DND-41 (cell line): ENCODE measurements around the gene CD55.

Experiments
- ATAC-seq: fragments of 200-7000 bp; cut with Tn5 transposase; 3 replicates; pipeline ENCODE4 v1.9.1; 2021; ENCODE audit warnings: low read depth; ENCODE audit not compliant: insufficient read depth
- DNase-seq: peaks from one replicate; pipeline ENCODE4 v3.0.0-alpha.2; 2020
- H2AFZ ChIP-seq: 2 replicates; pipeline ENCODE4 v1.6.0; 2012; ENCODE audit warnings: low read depth, low read length
- H3K27ac ChIP-seq: 2 replicates; pipeline ENCODE4 v1.5.1; 2012; ENCODE audit warnings: low read length, inconsistent platforms
- H3K27me3 ChIP-seq: fragments of 200-600 bp; sonication (generic); 2 replicates; pipeline ENCODE4 v1.6.0; 2012; ENCODE audit warnings: low read length, mild to moderate bottlenecking, inconsistent platforms; ENCODE audit not compliant: insufficient read depth, poor library complexity
- H3K36me3 ChIP-seq: 2 replicates; pipeline ENCODE4 v1.5.1; 2012; ENCODE audit warnings: low read length, inconsistent platforms; ENCODE audit not compliant: insufficient read depth
- H3K4me1 ChIP-seq: 2 replicates; pipeline ENCODE4 v1.5.1; 2012; ENCODE audit warnings: mild to moderate bottlenecking, low read length; ENCODE audit not compliant: insufficient read depth
- H3K4me2 ChIP-seq: 2 replicates; pipeline ENCODE4 v1.6.0; 2012; ENCODE audit warnings: mild to moderate bottlenecking, moderate library complexity, low read length, inconsistent platforms; ENCODE audit not compliant: insufficient read depth
- H3K4me3 ChIP-seq, 2 experiments: fragments of 200-600 bp in 1 of 2; shearing (Covaris generic) in 1 of 2; 2 replicates each; pipeline ENCODE4 v1.5.1; 2012 to 2016; ENCODE audit warnings: inconsistent platforms in 2 of 2, low read length in 2 of 2, mild to moderate bottlenecking in 2 of 2, low read depth in 1 of 2, moderate library complexity in 1 of 2
- H3K79me2 ChIP-seq: 2 replicates; pipeline ENCODE4 v1.6.0; 2012; ENCODE audit warnings: low read length, inconsistent platforms; ENCODE audit not compliant: insufficient read depth
- H3K9ac ChIP-seq: 2 replicates; pipeline ENCODE4 v1.6.0; 2012; ENCODE audit warnings: low read depth, mild to moderate bottlenecking, inconsistent platforms, low read length, moderate library complexity
- H3K9me3 ChIP-seq: 2 replicates; pipeline ENCODE4 v1.5.1; 2012; ENCODE audit warnings: low read length, moderate library complexity, mild to moderate bottlenecking, inconsistent platforms; ENCODE audit not compliant: insufficient read depth, severe bottlenecking
- H4K20me1 ChIP-seq: 2 replicates; pipeline ENCODE4 v1.6.0; 2012; ENCODE audit warnings: low read length; ENCODE audit not compliant: insufficient read depth
- EZH2 ChIP-seq: IDR thresholded peaks from 3 replicates; pipeline ENCODE4 v1.6.1; 2012; ENCODE audit warnings: borderline replicate concordance, low read depth, mild to moderate bottlenecking, moderate library complexity, low read length, inconsistent platforms; ENCODE audit not compliant: severe bottlenecking
- TF ChIP-seq, protein P1 (sequence below): IDR thresholded peaks from 2 replicates; pipeline ENCODE4 v1.5.1; 2012; ENCODE audit warnings: borderline replicate concordance, low read length, moderate library complexity, mild to moderate bottlenecking; ENCODE audit not compliant: poor library complexity, severe bottlenecking; ENCODE audit errors: extremely low read depth

Gene CD55

DNA sequence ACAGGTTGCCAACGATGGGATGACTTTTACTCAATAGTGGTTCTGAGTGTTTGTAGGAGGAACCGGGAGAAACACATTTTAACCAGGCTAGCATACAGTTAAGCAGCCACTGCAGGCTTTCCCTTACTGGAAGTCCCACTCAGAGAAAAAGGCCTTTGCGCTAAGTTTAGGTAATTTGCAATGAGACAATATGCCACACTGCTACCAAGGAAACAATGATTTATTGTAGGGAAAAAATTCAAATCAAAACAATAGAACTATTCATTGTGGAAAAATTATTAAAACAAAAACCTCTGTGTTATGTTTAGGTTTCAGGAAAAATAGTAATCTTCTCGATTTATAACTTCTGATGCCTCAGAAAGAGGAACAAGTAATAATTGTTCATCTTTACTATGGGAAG lies 81.3 kb downstream of the CD55 start:
- Histone ChIP-seq H3K79me2 (no peaks in the 10 kb centered on the region), H3K4me2 (no peak overlapping the region), H3K36me3 (no peaks in the 10 kb centered on the region), H3K4me3 (no peak overlapping the region), H3K4me1 (no peaks in the 10 kb centered on the region), H4K20me1 (no peaks in the 10 kb centered on the region), H3K27me3 (no peaks in the 10 kb centered on the region), H2AFZ (no peak overlapping the region), H3K9me3 (no peaks in the 10 kb centered on the region), H3K27ac (no peak overlapping the region), H3K9ac (no peak overlapping the region)
- no peak for TF ChIP-seq EZH2
- TF ChIP-seq, protein P1, sequence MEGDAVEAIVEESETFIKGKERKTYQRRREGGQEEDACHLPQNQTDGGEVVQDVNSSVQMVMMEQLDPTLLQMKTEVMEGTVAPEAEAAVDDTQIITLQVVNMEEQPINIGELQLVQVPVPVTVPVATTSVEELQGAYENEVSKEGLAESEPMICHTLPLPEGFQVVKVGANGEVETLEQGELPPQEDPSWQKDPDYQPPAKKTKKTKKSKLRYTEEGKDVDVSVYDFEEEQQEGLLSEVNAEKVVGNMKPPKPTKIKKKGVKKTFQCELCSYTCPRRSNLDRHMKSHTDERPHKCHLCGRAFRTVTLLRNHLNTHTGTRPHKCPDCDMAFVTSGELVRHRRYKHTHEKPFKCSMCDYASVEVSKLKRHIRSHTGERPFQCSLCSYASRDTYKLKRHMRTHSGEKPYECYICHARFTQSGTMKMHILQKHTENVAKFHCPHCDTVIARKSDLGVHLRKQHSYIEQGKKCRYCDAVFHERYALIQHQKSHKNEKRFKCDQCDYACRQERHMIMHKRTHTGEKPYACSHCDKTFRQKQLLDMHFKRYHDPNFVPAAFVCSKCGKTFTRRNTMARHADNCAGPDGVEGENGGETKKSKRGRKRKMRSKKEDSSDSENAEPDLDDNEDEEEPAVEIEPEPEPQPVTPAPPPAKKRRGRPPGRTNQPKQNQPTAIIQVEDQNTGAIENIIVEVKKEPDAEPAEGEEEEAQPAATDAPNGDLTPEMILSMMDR: no peak
- no peak for DNase-seq
- ATAC-seq: no peak

DNA sequence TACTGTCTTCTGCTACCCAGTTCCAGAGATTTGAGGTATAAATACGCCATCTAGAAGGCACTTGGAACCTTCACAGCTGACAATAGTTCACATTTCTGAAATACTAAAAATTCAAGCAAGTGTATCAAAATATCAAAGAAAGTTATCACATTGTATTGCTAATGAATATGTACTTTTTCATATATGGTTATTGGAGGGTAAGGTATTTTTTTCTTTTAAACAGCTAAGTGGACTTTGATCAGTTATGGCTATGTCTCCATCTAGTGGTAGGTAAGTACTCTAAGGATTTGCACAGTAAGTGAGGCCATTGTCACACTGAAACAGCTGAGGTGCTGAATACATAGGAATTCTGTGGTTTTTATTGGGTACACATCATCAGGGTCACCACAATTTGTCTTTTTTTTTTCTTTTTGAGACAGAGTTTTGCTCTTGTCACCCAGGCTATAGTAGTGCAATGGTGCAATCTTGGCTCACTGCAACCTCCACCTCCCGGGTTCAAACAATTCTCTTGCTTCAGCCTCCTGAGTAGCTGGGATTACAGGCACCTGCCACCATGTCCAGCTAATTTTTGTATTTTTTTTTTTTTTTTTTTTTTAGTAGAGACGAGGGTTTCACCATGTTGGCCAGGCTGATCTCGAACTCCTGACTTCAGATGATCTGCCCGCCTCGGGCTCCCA lies 83.5 kb downstream of the CD55 start:
- H3K4me2 ChIP-seq: no peak overlapping the region
- no peak overlapping the region for H3K9ac ChIP-seq
- no peaks in the 10 kb centered on the region for H4K20me1 ChIP-seq
- no peaks in the 10 kb centered on the region for H3K79me2 ChIP-seq
- ATAC-seq: peak; percentile 95
- TF ChIP-seq, protein P1: peak; percentile 90
- no peak for TF ChIP-seq EZH2
- no peak overlapping the region for H3K4me3 ChIP-seq
- H3K27ac ChIP-seq: no peak overlapping the region
- no peaks in the 10 kb centered on the region for H3K4me1 ChIP-seq
- no peak for DNase-seq
- no peaks in the 10 kb centered on the region for H3K9me3 ChIP-seq
- H2AFZ ChIP-seq: no peak overlapping the region
- no peaks in the 10 kb centered on the region for H3K36me3 ChIP-seq
- no peaks in the 10 kb centered on the region for H3K27me3 ChIP-seq

DNA sequence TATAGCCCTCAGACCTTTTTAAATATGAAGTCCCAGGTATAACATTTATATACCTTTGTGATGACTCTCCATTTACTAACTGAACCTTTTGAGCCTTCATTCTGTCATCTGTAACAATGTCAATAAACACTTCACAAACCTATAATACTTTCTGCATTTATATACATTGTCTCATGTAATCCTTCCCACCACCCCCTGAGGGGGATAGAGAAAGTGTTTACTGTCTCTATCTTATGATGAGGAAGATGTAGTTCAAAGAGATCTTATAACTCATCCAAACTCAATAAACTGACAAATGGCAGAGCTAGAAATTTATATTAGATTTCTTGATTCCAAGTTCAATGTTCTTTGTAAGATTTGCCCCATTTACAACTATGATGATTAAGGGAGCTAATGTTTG lies 84.3 kb downstream of the CD55 start:
- TF ChIP-seq, protein P1: peak; percentile 9
- no peak for TF ChIP-seq EZH2
- DNase-seq: no peak
- no peak overlapping the region for H3K27ac ChIP-seq

More for the DNA sequence above, 84.3 kb downstream of the CD55 start:
- Histone ChIP-seq H3K4me2 (no peak overlapping the region), H2AFZ (no peak overlapping the region), H3K27me3 (no peaks in the 10 kb centered on the region), H3K79me2 (no peaks in the 10 kb centered on the region), H3K9me3 (no peaks in the 10 kb centered on the region), H3K4me1 (no peaks in the 10 kb centered on the region), H4K20me1 (no peaks in the 10 kb centered on the region), H3K9ac (no peak overlapping the region), H3K36me3 (no peaks in the 10 kb centered on the region), H3K4me3 (no peak overlapping the region)
- no peak for ATAC-seq
